ENCODE measurements around the gene FADS3. TPM values are rescaled to one million over a fixed set of nuclear protein-coding genes. Genes with fewer than 3 reads are reported as not detected.

Gene FADS3
- total and polyA plus RNA-seq, 9 donors = 10.6 to 85.8 (median 41.3) TPM

DNA sequence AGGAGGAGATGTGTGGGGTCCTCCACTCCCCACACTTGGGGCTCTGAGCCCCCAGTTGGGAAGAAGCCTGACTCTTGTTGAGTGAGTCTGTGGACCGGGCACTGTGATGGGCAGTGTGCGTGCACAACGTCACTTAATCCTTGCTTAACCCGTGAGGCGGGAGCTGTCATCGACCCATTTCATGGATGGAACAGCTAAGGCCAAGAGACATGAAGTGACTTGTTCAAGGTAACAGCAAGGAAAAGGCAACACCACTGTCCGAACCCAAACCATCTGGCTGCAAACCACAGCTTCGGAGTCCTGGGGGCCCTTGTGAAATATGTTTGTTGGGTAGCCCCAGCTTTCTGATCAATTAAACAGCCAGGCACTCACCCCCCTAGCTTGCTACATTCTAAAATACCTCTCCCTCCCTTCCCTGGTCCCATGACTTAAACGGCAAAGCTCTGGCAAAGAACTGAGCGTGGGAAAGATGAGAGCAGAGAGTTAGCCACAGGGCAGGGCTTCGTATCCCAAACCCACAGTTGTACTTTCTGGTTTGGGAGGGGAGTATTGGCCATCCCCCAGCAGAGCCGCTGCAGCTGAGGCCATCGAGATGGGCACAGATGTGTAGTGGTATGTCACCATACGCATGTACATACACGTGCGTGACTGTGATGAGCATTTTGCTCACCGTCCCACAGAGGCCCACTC, 37.0 kb downstream of the FADS3 start:
- H3K36me3 ChIP-seq = no peaks in the 10 kb centered on the region
- H3K9me3 ChIP-seq = no peaks in the 10 kb centered on the region
- WGBS, 3 donors = 91% methylated on average over 17 of the region's 17 CpGs
- H3K4me1 ChIP-seq (ENCODE audit: insufficient read depth) = no peaks in the 10 kb centered on the region
- DNase-seq = no peak
- no peaks in the 10 kb centered on the region for H3K27me3 ChIP-seq
- intact Hi-C loops (cut with DNase I) = no loop called here
- no peak overlapping the region for H3K4me3 ChIP-seq
- no peak for TF ChIP-seq POLR2A (IDR thresholded peaks at IDR 0.05)
- TF ChIP-seq CTCF (IDR thresholded peaks at IDR 0.05) = no peak
- TF ChIP-seq EP300 (IDR thresholded peaks at IDR 0.05) = no peak
- H3K27ac ChIP-seq = no peak overlapping the region

GRCh38 chr11:61853698-61854169, 37.6 kb downstream of the FADS3 start:
- Histone ChIP-seq H3K27ac (no peak overlapping the region), H3K9me3 (no peaks in the 10 kb centered on the region), H3K27me3 (no peaks in the 10 kb centered on the region), H3K4me3 (no peak overlapping the region), H3K36me3 (no peaks in the 10 kb centered on the region), H3K4me1 (ENCODE audit: insufficient read depth) (no peaks in the 10 kb centered on the region)
- WGBS, 3 donors = 68 to 82% (median 71%) methylated on average over 13 of the region's 13 CpGs
- TF ChIP-seq EP300 (IDR thresholded peaks at IDR 0.05) (no peak), POLR2A (IDR thresholded peaks at IDR 0.05) (no peak), CTCF (IDR thresholded peaks at IDR 0.05) (no peak)
- intact Hi-C loops (cut with DNase I) = no loop called here
- DNase-seq = no peak

GRCh38 chr11:61851900-61852295, 39.4 kb downstream of the FADS3 start:
- intact Hi-C loops (cut with DNase I) = no loop called here

GRCh38 chr11:61851113-61851899, 40.0 kb downstream of the FADS3 start:
- Histone ChIP-seq H3K27ac (no peak overlapping the region), H3K9me3 (no peaks in the 10 kb centered on the region), H3K27me3 (no peaks in the 10 kb centered on the region), H3K4me1 (ENCODE audit: insufficient read depth) (no peaks in the 10 kb centered on the region), H3K36me3 (no peaks in the 10 kb centered on the region), H3K4me3 (no peak overlapping the region)
- DNase-seq = no peak
- TF ChIP-seq EP300 (IDR thresholded peaks at IDR 0.05) (no peak), POLR2A (IDR thresholded peaks at IDR 0.05) (no peak), CTCF (IDR thresholded peaks at IDR 0.05) (no peak)
- WGBS, 3 donors = 83 to 88% (median 85%) methylated on average over 24 of the region's 24 CpGs
- intact Hi-C loops (cut with DNase I) = no loop called here

More at GRCh38 chr11:61851900-61852295, 39.4 kb downstream of the FADS3 start:
- H3K27ac ChIP-seq = no peak overlapping the region
- no peak overlapping the region for H3K4me3 ChIP-seq
- H3K27me3 ChIP-seq = no peaks in the 10 kb centered on the region
- WGBS, 3 donors = 80 to 86% (median 80%) methylated on average over 6 of the region's 6 CpGs
- no peak for DNase-seq
- no peaks in the 10 kb centered on the region for H3K36me3 ChIP-seq
- TF ChIP-seq POLR2A (IDR thresholded peaks at IDR 0.05) (no peak), CTCF (IDR thresholded peaks at IDR 0.05) (no peak), EP300 (IDR thresholded peaks at IDR 0.05) (no peak)
- H3K9me3 ChIP-seq = no peaks in the 10 kb centered on the region
- no peaks in the 10 kb centered on the region for H3K4me1 ChIP-seq (ENCODE audit: insufficient read depth)

Measured in ovary (tissue), 9 donors.